ENCODE data around the gene CADPS2. TPM values are rescaled to one million over a fixed set of nuclear protein-coding genes. Genes with fewer than 3 reads are reported as not detected.

Gene CADPS2
- total RNA-seq, 1 donor from 2014 or later: 6.4 TPM

DNA sequence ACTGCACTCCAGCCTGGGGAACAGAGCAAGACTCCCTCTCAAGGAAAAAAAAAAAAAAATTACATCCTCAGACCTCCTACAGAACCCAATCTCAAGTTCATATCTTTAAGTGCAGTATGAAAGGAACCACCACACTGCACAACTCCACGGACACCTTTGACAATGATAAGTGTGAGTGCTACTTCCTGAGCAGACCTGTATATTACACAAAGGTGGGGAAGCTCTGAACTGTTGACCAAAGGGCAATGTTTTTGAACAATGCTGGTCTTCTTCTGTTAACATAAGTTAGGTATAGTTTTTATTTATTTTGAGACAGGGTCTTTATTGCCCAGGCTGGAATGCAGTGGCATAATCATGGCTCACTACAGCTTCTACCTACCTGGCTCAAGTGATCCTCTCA lies 129.4 kb downstream of the CADPS2 start:
- Histone ChIP-seq H4K20me1 (ENCODE audit: insufficient read depth, low read length) (no peaks in the 10 kb centered on the region), H3K27ac (ENCODE audit: low read depth, low read length) (no peak overlapping the region), H2AFZ (ENCODE audit: low read depth, low read length) (no peak overlapping the region), H3K4me2 (ENCODE audit: low read length) (no peak overlapping the region), H3K9me3 (ENCODE audit: insufficient read depth, low read depth, low read length) (no peaks in the 10 kb centered on the region), H3K27me3 (ENCODE audit: insufficient read depth, low read length) (no peaks in the 10 kb centered on the region), H3K9ac (ENCODE audit: low read length) (no peak overlapping the region), H3K79me2 (ENCODE audit: insufficient read depth, low read length) (no peaks in the 10 kb centered on the region), H3K4me3 (ENCODE audit: insufficient read depth, low read depth, low read length) (no peak overlapping the region), H3K4me1 (ENCODE audit: insufficient read depth, low read length) (no peaks in the 10 kb centered on the region), H3K36me3 (ENCODE audit: insufficient read depth, low read length) (no peaks in the 10 kb centered on the region)
- H3K27me3 Mint-ChIP-seq (ENCODE audit: low read depth, unreplicated experiment): no peaks in the 10 kb centered on the region
- TF ChIP-seq, protein P1, sequence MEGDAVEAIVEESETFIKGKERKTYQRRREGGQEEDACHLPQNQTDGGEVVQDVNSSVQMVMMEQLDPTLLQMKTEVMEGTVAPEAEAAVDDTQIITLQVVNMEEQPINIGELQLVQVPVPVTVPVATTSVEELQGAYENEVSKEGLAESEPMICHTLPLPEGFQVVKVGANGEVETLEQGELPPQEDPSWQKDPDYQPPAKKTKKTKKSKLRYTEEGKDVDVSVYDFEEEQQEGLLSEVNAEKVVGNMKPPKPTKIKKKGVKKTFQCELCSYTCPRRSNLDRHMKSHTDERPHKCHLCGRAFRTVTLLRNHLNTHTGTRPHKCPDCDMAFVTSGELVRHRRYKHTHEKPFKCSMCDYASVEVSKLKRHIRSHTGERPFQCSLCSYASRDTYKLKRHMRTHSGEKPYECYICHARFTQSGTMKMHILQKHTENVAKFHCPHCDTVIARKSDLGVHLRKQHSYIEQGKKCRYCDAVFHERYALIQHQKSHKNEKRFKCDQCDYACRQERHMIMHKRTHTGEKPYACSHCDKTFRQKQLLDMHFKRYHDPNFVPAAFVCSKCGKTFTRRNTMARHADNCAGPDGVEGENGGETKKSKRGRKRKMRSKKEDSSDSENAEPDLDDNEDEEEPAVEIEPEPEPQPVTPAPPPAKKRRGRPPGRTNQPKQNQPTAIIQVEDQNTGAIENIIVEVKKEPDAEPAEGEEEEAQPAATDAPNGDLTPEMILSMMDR (IDR thresholded peaks at IDR 0.05; ENCODE audit: insufficient read depth, low read depth, low read length): no peak
- TF ChIP-seq EZH2 (IDR thresholded peaks at IDR 0.05; ENCODE audit: insufficient read depth, low read length): no peak
- H3K9me3 Mint-ChIP-seq (ENCODE audit: unreplicated experiment): no peaks in the 10 kb centered on the region
- no peak for DNase-seq (ENCODE audit: low read depth)
- no peaks in the 10 kb centered on the region for H3K36me3 Mint-ChIP-seq (ENCODE audit: low read depth, unreplicated experiment)
- no peaks in the 10 kb centered on the region for H3K4me1 Mint-ChIP-seq (ENCODE audit: low read depth, unreplicated experiment)
- no peak overlapping the region for H3K4me3 Mint-ChIP-seq (ENCODE audit: unreplicated experiment)
- no peak overlapping the region for H3K27ac Mint-ChIP-seq (ENCODE audit: unreplicated experiment)
- no peak for FAIRE-seq

DNA sequence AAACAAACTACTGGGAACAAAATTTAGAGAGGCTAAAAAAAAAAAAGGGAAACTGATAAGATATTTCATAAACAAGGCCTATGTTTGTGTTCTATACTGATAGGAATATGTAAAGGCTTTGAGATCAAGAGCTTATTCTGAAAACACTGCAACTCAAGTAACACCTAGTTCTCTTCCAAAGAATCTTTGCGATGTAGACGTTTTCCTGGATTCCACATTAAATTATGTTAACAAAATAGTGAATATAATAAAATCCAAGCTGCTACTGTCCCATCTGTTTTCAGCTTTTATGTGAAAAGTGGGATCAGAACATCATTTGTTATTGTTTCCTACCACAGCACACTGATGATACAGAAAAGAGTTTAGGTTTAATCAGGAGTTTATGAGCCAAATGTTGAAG lies 130.6 kb downstream of the CADPS2 start:
- H3K79me2 ChIP-seq (ENCODE audit: insufficient read depth, low read length): no peaks in the 10 kb centered on the region

DNA sequence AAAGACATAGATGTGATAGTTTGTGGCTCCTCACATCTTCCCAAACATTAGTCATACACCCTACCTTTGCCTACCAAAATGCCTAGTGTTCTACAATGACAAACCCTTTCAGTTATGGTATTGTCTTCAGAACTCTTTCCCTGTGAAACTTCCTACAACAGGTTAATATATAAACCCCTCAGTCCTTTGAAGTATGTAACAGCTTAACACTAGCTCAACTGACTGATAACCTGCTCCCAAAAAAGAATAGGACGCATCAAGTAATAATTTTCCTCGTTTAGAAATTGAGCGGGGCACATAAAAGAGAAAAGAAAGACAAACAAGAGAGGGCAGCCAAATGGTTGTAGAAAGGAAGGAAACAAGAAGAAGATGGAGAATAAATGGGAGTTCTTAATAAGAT lies 133.7 kb downstream of the CADPS2 start:
- FAIRE-seq (no peak), DNase-seq (ENCODE audit: low read depth) (no peak)
- Histone ChIP-seq H4K20me1 (ENCODE audit: insufficient read depth, low read length) (no peaks in the 10 kb centered on the region), H3K27me3 (ENCODE audit: insufficient read depth, low read length) (no peaks in the 10 kb centered on the region), H3K9me3 (ENCODE audit: insufficient read depth, low read depth, low read length) (no peaks in the 10 kb centered on the region), H3K4me2 (ENCODE audit: low read length) (no peak overlapping the region), H3K4me1 (ENCODE audit: insufficient read depth, low read length) (no peaks in the 10 kb centered on the region), H3K27ac (ENCODE audit: low read depth, low read length) (no peak overlapping the region), H3K36me3 (ENCODE audit: insufficient read depth, low read length) (no peaks in the 10 kb centered on the region), H2AFZ (ENCODE audit: low read depth, low read length) (no peak overlapping the region), H3K4me3 (ENCODE audit: insufficient read depth, low read depth, low read length) (no peak overlapping the region), H3K79me2 (ENCODE audit: insufficient read depth, low read length) (no peaks in the 10 kb centered on the region), H3K9ac (ENCODE audit: low read length) (no peak overlapping the region)
- H3K27me3 Mint-ChIP-seq (ENCODE audit: low read depth, unreplicated experiment): no peaks in the 10 kb centered on the region
- no peaks in the 10 kb centered on the region for H3K4me1 Mint-ChIP-seq (ENCODE audit: low read depth, unreplicated experiment)
- H3K27ac Mint-ChIP-seq (ENCODE audit: unreplicated experiment): no peak overlapping the region
- TF ChIP-seq, protein P1 (IDR thresholded peaks at IDR 0.05; ENCODE audit: insufficient read depth, low read depth, low read length): no peak
- TF ChIP-seq EZH2 (IDR thresholded peaks at IDR 0.05; ENCODE audit: insufficient read depth, low read length): no peak
- H3K9me3 Mint-ChIP-seq (ENCODE audit: unreplicated experiment): no peaks in the 10 kb centered on the region
- H3K4me3 Mint-ChIP-seq (ENCODE audit: unreplicated experiment): no peak overlapping the region
- no peaks in the 10 kb centered on the region for H3K36me3 Mint-ChIP-seq (ENCODE audit: low read depth, unreplicated experiment)

More for the DNA sequence above, 130.6 kb downstream of the CADPS2 start:
- no peak overlapping the region for H3K9ac ChIP-seq (ENCODE audit: low read length)
- no peak overlapping the region for H3K4me2 ChIP-seq (ENCODE audit: low read length)
- no peaks in the 10 kb centered on the region for H3K9me3 ChIP-seq (ENCODE audit: insufficient read depth, low read depth, low read length)
- no peak overlapping the region for H2AFZ ChIP-seq (ENCODE audit: low read depth, low read length)
- no peak for TF ChIP-seq EZH2 (IDR thresholded peaks at IDR 0.05; ENCODE audit: insufficient read depth, low read length)
- TF ChIP-seq, protein P1 (IDR thresholded peaks at IDR 0.05; ENCODE audit: insufficient read depth, low read depth, low read length): no peak
- no peak overlapping the region for H3K4me3 ChIP-seq (ENCODE audit: insufficient read depth, low read depth, low read length)
- H4K20me1 ChIP-seq (ENCODE audit: insufficient read depth, low read length): no peaks in the 10 kb centered on the region
- H3K27ac ChIP-seq (ENCODE audit: low read depth, low read length): no peak overlapping the region
- Mint-ChIP-seq H3K27me3 (ENCODE audit: low read depth, unreplicated experiment) (no peaks in the 10 kb centered on the region), H3K36me3 (ENCODE audit: low read depth, unreplicated experiment) (no peaks in the 10 kb centered on the region), H3K4me3 (ENCODE audit: unreplicated experiment) (no peak overlapping the region), H3K27ac (ENCODE audit: unreplicated experiment) (no peak overlapping the region), H3K9me3 (ENCODE audit: unreplicated experiment) (no peaks in the 10 kb centered on the region), H3K4me1 (ENCODE audit: low read depth, unreplicated experiment) (no peaks in the 10 kb centered on the region)
- FAIRE-seq: no peak
- DNase-seq (ENCODE audit: low read depth): no peak
- H3K27me3 ChIP-seq (ENCODE audit: insufficient read depth, low read length): no peaks in the 10 kb centered on the region
- no peaks in the 10 kb centered on the region for H3K4me1 ChIP-seq (ENCODE audit: insufficient read depth, low read length)
- no peaks in the 10 kb centered on the region for H3K36me3 ChIP-seq (ENCODE audit: insufficient read depth, low read length)
